Activated T-cell treated with anti-CD3 and anti-CD28 coated beads, Interleukin-2, amount 50 U/mL, for 4 hours (primary cell): ENCODE results near the gene LCA5L. TPM values are rescaled to one million over a fixed set of nuclear protein-coding genes. Genes with fewer than 3 reads are reported as not detected.

Experiments
- ATAC-seq, 2 donors: fragments of 200-7000 bp; cut with Tn5 transposase; one replicate each; pipeline ENCODE4 v1.10.0; 2021
- DNase-seq: peaks from one replicate; pipeline ENCODE4 v3.0.0-alpha.2; 2020
- H3K27me3 Mint-ChIP-seq: one replicate; pipeline ENCODE4 v1.8.0; 2021; ENCODE audit warnings: low read depth, mixed read lengths
- H3K36me3 Mint-ChIP-seq: one replicate; pipeline ENCODE4 v1.8.0; 2022; ENCODE audit warnings: mixed read lengths; ENCODE audit not compliant: insufficient read depth
- H3K4me1 Mint-ChIP-seq: one replicate; pipeline ENCODE4 v1.8.0; 2021; ENCODE audit warnings: low read depth, mixed read lengths
- H3K4me3 Mint-ChIP-seq: one replicate; pipeline ENCODE4 v1.8.0; 2021; ENCODE audit warnings: mild to moderate bottlenecking, moderate library complexity, mixed read lengths
- H3K9me3 Mint-ChIP-seq: one replicate; pipeline ENCODE4 v1.8.0; 2021; ENCODE audit warnings: mixed read lengths
- total RNA-seq, 3 donors: library from RNA; stranded (reverse); gene quantifications; one replicate each; pipeline ENCODE4 v1.2.1, GENCODE V29; 2021

LCA5L gene
- total RNA-seq = under 1 TPM; 0.16 to 0.46 (median 0.40) TPM

- H3K9me3 Mint-ChIP-seq = no peaks in the 10 kb centered on the region
- H3K36me3 Mint-ChIP-seq = no peaks in the 10 kb centered on the region
- DNase-seq = peak; percentile 89
- H3K4me1 Mint-ChIP-seq = peaks cover 12% of the 10 kb centered on the region
- ATAC-seq = peak; percentile 94 to 95
- H3K27me3 Mint-ChIP-seq = peaks cover 10% of the 10 kb centered on the region
- peak within 1 kb of the TSS; percentile 89 for H3K4me3 Mint-ChIP-seq
These were observed at the start of gene LCA5L for GRCh38 chr21:39445321-39446269. Gene LCA5L, minus strand, starts transcription at chr21:39445778. Its CDS starts 17,285 bp downstream, at chr21:39428493.

- DNase-seq (no peak), ATAC-seq (no peak)
- H3K27me3 Mint-ChIP-seq = no peaks in the 10 kb centered on the region
- no peak overlapping the region for H3K4me3 Mint-ChIP-seq
- H3K4me1 Mint-ChIP-seq = no peaks in the 10 kb centered on the region
- peaks cover 4% of the 10 kb centered on the region for H3K9me3 Mint-ChIP-seq
- peaks cover 2% of the 10 kb centered on the region for H3K36me3 Mint-ChIP-seq
These were observed 43.9 kb upstream of the LCA5L start for GRCh38 chr21:39489380-39489924.

- no peaks in the 10 kb centered on the region for H3K4me1 Mint-ChIP-seq
- H3K9me3 Mint-ChIP-seq = no peaks in the 10 kb centered on the region
- ATAC-seq (no peak), DNase-seq (no peak)
- peaks cover 2% of the 10 kb centered on the region for H3K36me3 Mint-ChIP-seq
- no peak overlapping the region for H3K4me3 Mint-ChIP-seq
- peaks cover 2% of the 10 kb centered on the region for H3K27me3 Mint-ChIP-seq
These were observed 39.2 kb upstream of the LCA5L start for GRCh38 chr21:39484711-39485276.

GRCh38 chr21:39483917-39484316, 38.3 kb upstream of the LCA5L start:
- no peaks in the 10 kb centered on the region for H3K4me1 Mint-ChIP-seq
- ATAC-seq (no peak), DNase-seq (no peak)
- H3K27me3 Mint-ChIP-seq = peaks cover 2% of the 10 kb centered on the region
- H3K36me3 Mint-ChIP-seq = peaks cover 2% of the 10 kb centered on the region
- H3K4me3 Mint-ChIP-seq = no peak overlapping the region
- no peaks in the 10 kb centered on the region for H3K9me3 Mint-ChIP-seq

DNA sequence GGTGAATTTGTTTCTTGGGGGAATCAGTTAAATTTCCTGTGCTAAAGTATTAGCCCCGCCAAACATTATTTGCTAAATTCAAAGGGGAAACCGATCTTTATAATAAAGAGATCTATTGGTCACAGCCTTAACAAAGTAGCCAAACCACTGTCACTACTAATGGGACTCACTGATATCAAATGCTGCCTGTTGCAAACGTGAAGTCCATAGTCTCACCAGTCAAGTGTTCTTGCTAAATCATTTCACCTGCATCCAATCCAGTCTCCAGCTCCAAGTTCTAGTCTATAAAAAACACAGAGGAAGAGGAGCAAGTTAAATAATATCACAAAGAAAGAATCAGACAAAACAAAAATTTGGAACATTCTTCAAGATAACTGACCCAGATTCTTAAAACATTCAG, 36.3 kb upstream of the LCA5L start:
- no peak for ATAC-seq
- H3K9me3 Mint-ChIP-seq = no peaks in the 10 kb centered on the region
- H3K36me3 Mint-ChIP-seq = no peaks in the 10 kb centered on the region
- no peak overlapping the region for H3K4me3 Mint-ChIP-seq
- no peaks in the 10 kb centered on the region for H3K4me1 Mint-ChIP-seq
- H3K27me3 Mint-ChIP-seq = peaks cover 2% of the 10 kb centered on the region
- DNase-seq = no peak

DNA sequence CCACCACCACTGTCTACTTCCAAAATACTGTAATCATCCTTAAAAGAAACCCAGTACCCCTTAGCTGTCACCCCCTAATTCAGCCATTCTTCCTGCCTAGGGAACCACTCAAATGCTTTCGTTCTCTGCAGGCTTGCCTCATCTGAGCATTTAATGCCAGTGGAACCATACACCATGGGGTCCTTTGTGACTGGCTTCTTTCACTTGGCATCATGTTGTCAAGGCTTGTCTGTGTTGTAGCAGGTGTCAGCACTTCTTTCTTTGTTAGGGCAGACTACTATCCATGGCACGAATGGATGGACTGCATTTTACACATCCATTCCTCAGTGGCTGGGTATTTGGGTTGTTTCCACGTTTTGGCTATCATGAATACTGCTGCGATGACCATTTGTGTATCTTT, 34.7 kb upstream of the LCA5L start:
- DNase-seq = no peak
- Mint-ChIP-seq H3K4me3 (no peak overlapping the region), H3K9me3 (no peaks in the 10 kb centered on the region), H3K27me3 (peaks cover 2% of the 10 kb centered on the region), H3K36me3 (no peaks in the 10 kb centered on the region), H3K4me1 (no peaks in the 10 kb centered on the region)
- no peak for ATAC-seq

- no peaks in the 10 kb centered on the region for H3K9me3 Mint-ChIP-seq
- no peak for ATAC-seq
- H3K27me3 Mint-ChIP-seq = peaks cover 2% of the 10 kb centered on the region
These were observed 34.2 kb upstream of the LCA5L start for GRCh38 chr21:39479814-39480182.

DNA sequence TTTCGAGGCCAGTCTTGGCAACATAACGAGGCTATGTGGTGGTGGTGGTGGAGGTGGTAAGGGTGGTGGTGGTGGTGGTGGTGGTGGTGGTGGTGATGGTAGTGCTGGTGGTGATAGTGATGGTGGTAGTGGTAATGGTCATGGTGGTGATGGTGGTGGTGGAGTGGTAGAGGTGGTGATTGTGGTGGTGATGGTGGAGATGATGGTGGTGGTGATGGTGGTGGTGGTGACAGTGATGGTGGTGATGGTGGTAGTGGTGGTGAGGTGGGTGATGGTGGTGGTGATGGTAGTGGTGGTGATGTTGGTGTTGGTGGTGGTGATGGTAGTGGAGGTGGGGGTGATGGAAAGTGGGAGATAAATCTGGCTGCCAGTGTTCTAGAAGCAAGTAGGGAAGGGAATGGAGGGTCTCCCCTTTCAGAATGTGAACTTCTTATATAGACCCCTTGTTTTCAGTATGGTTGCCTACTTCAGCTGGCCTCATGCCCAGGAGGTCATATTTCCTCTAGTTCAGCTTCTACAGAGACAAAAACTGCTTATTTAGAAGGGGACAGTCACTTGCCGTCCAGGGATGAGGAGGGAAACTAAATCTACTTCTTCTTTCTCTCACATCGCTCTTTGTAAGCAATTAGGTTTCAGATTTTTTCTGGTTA, 33.7 kb upstream of the LCA5L start:
- Mint-ChIP-seq H3K36me3 (no peaks in the 10 kb centered on the region), H3K4me3 (no peak overlapping the region), H3K4me1 (no peaks in the 10 kb centered on the region)

More at GRCh38 chr21:39479814-39480182, 34.2 kb upstream of the LCA5L start:
- Mint-ChIP-seq H3K36me3 (no peaks in the 10 kb centered on the region), H3K4me3 (no peak overlapping the region), H3K4me1 (no peaks in the 10 kb centered on the region)
- no peak for DNase-seq

GRCh38 chr21:39474611-39475010, 29.0 kb upstream of the LCA5L start:
- DNase-seq = no peak
- no peak overlapping the region for H3K4me3 Mint-ChIP-seq
- no peak for ATAC-seq
- H3K36me3 Mint-ChIP-seq = no peaks in the 10 kb centered on the region
- H3K4me1 Mint-ChIP-seq = no peaks in the 10 kb centered on the region
- H3K9me3 Mint-ChIP-seq = no peaks in the 10 kb centered on the region
- H3K27me3 Mint-ChIP-seq = no peaks in the 10 kb centered on the region

More for the DNA sequence above, 33.7 kb upstream of the LCA5L start:
- Mint-ChIP-seq H3K27me3 (peaks cover 2% of the 10 kb centered on the region), H3K9me3 (no peaks in the 10 kb centered on the region)
- no peak for ATAC-seq
- DNase-seq = no peak

DNA sequence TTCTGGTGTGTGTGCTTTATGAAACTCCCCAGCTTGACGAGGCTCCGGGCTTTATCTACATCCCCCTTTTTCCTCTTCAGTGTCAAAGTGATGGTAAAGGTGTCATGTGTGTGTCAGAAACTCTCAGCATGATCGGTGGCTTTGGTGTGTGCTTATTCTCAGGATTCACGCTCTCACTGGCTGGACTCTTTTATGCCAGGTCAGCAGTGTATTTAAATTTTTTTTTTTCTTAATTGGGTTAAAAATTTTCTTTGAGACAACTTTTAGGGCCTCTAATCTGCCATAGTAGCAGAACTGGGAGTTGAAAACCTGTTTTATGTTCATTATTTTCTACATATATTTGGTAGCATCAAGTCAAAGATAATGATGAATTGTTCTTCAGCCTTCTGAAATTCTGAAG, 27.2 kb upstream of the LCA5L start:
- no peak overlapping the region for H3K4me3 Mint-ChIP-seq
- no peaks in the 10 kb centered on the region for H3K36me3 Mint-ChIP-seq
- no peaks in the 10 kb centered on the region for H3K27me3 Mint-ChIP-seq
- no peak for ATAC-seq
- no peaks in the 10 kb centered on the region for H3K9me3 Mint-ChIP-seq
- no peak for DNase-seq
- no peaks in the 10 kb centered on the region for H3K4me1 Mint-ChIP-seq

- Mint-ChIP-seq H3K4me1 (no peaks in the 10 kb centered on the region), H3K36me3 (no peaks in the 10 kb centered on the region), H3K4me3 (no peak overlapping the region), H3K27me3 (no peaks in the 10 kb centered on the region), H3K9me3 (no peaks in the 10 kb centered on the region)
- ATAC-seq = no peak
- no peak for DNase-seq
These were observed 26.0 kb upstream of the LCA5L start for GRCh38 chr21:39471598-39471997.

DNA sequence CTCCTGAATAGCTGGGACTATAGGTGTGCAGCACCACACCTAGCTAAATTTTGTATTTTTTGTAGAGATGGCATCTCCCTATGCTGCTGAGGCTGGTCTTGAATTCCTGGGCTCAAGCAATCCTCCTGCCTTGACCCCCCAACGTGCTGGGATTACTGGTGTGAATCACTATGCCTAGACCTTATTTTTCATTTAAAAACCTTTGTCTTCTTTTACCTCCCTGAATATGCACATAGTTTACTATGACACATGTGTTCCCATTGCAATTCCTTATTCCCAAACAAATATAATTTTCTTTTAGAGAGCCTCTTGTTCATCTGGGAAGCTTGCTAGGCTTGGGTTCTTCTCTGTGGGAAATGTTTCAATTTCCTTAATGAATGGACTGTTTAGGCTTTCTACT, 23.0 kb upstream of the LCA5L start:
- Mint-ChIP-seq H3K4me3 (no peak overlapping the region), H3K27me3 (no peaks in the 10 kb centered on the region), H3K36me3 (no peaks in the 10 kb centered on the region), H3K4me1 (no peaks in the 10 kb centered on the region), H3K9me3 (peaks cover 3% of the 10 kb centered on the region)
- ATAC-seq (no peak), DNase-seq (no peak)

DNA sequence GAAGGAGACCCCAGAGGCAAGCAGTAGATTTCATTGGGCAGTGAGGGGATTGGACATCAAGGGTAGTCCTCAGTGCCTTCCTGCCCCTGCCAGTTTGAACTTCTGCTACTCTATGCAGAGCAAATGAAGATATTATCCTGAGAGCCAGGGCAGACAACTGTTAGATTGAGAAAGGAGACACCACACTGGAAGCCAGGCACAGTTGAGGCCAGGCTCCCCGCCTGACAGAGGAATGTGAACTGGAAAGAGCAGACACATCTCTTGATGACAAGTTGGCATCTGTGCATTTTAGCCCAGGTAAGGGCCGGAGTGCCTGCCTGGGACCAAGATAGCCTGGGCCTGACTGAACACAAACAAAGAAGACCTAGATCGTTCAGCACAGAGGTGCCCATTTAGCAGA, 22.2 kb upstream of the LCA5L start:
- no peaks in the 10 kb centered on the region for H3K4me1 Mint-ChIP-seq
- DNase-seq (no peak), ATAC-seq (no peak)
- H3K4me3 Mint-ChIP-seq = no peak overlapping the region
- H3K36me3 Mint-ChIP-seq = no peaks in the 10 kb centered on the region
- H3K9me3 Mint-ChIP-seq = peaks cover 3% of the 10 kb centered on the region
- no peaks in the 10 kb centered on the region for H3K27me3 Mint-ChIP-seq

DNA sequence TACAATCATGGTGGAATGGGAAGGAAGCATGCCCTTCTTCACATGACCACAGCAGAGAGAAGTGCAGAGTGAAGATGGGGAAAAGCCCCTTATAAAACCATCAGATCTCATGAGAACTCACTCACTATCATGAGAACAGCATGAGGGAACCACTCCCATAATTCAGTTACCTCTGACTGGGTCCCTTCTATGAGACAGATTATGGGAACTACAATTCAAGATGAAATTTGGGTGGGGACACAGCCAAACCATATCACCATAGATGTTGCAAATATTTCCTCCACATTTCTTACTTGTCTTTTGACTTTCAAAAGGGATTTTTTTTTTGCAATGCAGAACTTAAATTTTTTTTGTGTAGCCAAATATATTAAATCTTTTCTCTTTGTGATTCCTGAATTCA, 21.0 kb upstream of the LCA5L start:
- ATAC-seq (no peak), DNase-seq (no peak)
- Mint-ChIP-seq H3K36me3 (no peaks in the 10 kb centered on the region), H3K4me3 (no peak overlapping the region), H3K4me1 (no peaks in the 10 kb centered on the region), H3K9me3 (peaks cover 3% of the 10 kb centered on the region), H3K27me3 (no peaks in the 10 kb centered on the region)
